ENCODE data around the gene AFF2.

AFF2 gene

DNA sequence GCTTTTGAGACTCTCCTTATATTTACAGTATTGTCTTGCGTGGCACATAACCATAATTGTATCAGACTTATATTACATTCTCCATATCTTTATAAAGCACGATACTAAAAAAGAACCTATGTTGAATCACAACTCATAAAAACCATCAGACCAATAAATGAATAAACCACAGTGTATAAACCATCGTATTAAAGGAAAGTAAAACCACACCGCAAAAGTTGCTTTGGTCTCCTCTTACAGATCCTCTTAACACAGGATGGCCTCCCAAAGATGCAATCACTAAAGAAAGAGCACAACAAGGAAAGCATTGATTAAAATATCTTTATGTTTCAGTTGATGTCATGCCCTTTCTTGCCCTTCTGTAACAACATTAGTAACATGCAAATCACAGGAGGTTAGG is 437.9 kb downstream of the AFF2 start:
- no peak for DNase-seq (ENCODE audit: extremely low spot score)
- ChIA-PET POLR2A (no interaction called here), CTCF (no interaction called here)
- TF ChIP-seq, protein P1, sequence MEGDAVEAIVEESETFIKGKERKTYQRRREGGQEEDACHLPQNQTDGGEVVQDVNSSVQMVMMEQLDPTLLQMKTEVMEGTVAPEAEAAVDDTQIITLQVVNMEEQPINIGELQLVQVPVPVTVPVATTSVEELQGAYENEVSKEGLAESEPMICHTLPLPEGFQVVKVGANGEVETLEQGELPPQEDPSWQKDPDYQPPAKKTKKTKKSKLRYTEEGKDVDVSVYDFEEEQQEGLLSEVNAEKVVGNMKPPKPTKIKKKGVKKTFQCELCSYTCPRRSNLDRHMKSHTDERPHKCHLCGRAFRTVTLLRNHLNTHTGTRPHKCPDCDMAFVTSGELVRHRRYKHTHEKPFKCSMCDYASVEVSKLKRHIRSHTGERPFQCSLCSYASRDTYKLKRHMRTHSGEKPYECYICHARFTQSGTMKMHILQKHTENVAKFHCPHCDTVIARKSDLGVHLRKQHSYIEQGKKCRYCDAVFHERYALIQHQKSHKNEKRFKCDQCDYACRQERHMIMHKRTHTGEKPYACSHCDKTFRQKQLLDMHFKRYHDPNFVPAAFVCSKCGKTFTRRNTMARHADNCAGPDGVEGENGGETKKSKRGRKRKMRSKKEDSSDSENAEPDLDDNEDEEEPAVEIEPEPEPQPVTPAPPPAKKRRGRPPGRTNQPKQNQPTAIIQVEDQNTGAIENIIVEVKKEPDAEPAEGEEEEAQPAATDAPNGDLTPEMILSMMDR (IDR thresholded peaks at IDR 0.05; ENCODE audit: control extremely low read depth, extremely low read depth, low read depth, missing control alignments): no peak

DNA sequence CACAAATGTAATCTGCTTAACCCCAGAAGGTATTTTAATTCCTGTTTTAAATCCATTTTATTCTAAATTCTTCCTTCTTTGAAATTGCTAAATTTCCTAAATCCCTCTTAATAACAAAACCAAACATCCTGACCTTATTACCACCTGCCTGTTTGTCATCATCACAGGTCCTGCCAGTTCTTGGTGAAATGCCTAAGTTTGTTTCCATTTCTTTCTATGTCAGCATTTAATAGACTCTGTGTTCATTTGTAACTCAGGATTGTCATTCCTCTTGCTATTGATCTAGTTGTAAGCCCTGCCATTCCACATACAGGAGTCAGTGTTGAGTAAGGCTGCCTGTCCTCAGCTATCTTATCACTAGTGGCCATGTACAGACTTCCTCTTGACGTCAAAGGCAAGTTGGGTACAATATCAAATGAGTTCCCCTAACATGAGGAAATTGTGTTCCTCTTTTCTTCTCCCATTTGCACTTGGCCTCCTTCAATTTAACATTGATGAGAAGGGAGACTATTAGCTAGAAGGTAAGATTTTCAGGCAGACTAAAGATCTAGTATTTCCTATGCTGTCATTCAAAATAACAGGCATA is 440.1 kb downstream of the AFF2 start:
- ChIA-PET POLR2A (no interaction called here), CTCF (no interaction called here)
- TF ChIP-seq, protein P1 (IDR thresholded peaks at IDR 0.05; ENCODE audit: control extremely low read depth, extremely low read depth, low read depth, missing control alignments): no peak
- DNase-seq (ENCODE audit: extremely low spot score): no peak

DNA sequence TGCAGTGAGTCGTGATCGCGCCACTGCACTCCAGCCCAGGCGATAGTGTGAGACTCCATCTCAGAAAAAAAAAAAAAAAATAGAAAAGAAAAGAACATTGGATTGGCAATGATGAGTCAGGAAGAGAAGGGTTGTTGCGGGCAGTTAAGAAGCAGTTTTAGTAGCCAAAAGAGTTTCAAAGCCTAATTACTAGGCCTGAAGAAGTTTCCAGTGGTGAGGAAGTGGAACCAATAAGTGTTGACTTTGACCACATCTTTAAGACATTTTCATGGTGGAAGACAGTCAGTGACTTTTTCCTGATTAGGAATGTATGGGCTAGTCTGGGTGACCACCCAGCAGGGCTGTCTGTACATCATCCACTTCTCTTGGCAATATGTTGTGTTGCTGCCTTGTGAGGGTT is 442.3 kb downstream of the AFF2 start:
- CTCF ChIA-PET: no interaction called here
- DNase-seq (ENCODE audit: extremely low spot score): no peak
- TF ChIP-seq, protein P1 (IDR thresholded peaks at IDR 0.05; ENCODE audit: control extremely low read depth, extremely low read depth, low read depth, missing control alignments): no peak
- POLR2A ChIA-PET: no interaction called here

DNA sequence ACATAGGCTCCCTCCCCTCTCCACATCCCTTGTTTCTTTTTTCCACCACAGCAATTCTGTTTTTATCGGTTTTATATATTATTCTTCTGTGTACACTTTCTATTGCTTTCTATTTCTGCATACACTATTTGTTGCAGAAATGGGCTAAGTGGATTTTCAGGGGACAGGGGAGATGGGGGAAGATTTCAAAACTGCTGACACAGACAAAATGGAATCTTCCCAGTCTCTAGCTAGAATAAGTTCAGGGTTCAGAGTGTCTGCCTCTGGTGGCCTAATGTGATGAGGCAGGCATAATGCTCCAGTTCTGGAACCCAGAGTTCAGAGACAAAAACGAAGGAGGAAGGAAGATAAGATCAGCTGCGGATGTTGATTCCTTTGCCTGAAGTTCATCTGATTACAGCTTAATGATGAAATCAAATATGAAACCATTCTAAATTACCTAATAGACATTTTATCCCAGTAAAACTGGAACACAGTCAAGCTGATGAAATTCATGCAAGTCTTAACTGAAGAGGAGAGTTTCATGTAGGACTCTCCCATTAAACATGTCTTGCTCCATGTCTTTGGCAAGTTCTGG is 447.1 kb downstream of the AFF2 start:
- no peak for DNase-seq (ENCODE audit: extremely low spot score)
- ChIA-PET POLR2A (no interaction called here), CTCF (interaction anchor here (1.0 kb wide), 1 partner anchor 22 kb away, joined by 3 read pairs; no protein-coding TSS in a partner anchor)
- TF ChIP-seq, protein P1 (IDR thresholded peaks at IDR 0.05; ENCODE audit: control extremely low read depth, extremely low read depth, low read depth, missing control alignments): no peak

DNA sequence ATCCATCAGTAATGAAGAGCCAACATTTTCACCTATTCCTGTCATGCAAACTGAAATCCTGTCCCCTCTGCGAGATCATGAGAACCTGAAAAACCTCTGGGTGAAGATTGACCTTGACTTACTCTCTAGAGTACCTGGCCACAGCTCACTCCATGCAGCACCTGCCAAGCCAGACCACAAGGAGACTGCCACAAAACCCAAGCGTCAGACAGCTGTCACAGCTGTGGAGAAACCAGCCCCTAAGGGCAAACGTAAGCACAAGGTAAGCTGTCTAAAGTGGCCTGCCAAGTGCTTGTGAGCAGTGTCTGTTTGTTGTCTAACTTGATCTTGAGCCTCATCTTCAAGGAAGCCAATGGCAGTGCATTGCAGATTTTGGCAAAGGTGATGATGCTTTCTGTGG is 455.9 kb downstream of the AFF2 start:
- DNase-seq (ENCODE audit: extremely low spot score): no peak
- TF ChIP-seq, protein P1 (IDR thresholded peaks at IDR 0.05; ENCODE audit: control extremely low read depth, extremely low read depth, low read depth, missing control alignments): no peak
- ChIA-PET CTCF (no interaction called here), POLR2A (no interaction called here)

DNA sequence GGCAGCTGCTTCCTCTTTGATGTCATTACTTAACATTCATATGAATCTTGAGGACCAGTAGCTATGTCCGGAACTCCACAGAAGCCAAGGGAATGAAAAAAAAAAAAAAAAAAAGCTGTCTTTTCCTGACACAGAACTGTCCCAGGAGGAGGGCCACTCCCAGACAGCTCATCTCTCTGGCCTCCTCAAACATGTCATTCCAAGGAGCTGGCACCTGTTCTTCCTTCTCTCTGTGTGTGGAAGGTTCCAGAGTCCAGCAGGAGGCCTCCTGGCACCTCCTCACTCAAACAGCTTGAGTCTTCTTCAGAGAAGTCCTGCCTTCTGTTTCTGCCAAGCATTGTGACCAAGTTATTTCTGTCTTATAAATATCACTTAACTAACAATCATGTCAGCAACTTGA is 458.5 kb downstream of the AFF2 start:
- no peak for DNase-seq (ENCODE audit: extremely low spot score)
- TF ChIP-seq, protein P1 (IDR thresholded peaks at IDR 0.05; ENCODE audit: control extremely low read depth, extremely low read depth, low read depth, missing control alignments): no peak
- CTCF ChIA-PET: interaction anchor here (1.3 kb wide), 1 partner anchor 42 kb away, joined by 3 read pairs; no protein-coding TSS in a partner anchor
- POLR2A ChIA-PET: no interaction called here

Measured in GM10248 (cell line).